ENCODE results near the gene SLC17A3. TPM values are rescaled to one million over a fixed set of nuclear protein-coding genes. Genes with fewer than 3 reads are reported as not detected.
A peak's percentile ranks its signal among the peaks of the same experiment; 100 is the strongest.

SLC17A3 gene
- total RNA-seq, 1 experiment from 2014 or later: not detected

DNA sequence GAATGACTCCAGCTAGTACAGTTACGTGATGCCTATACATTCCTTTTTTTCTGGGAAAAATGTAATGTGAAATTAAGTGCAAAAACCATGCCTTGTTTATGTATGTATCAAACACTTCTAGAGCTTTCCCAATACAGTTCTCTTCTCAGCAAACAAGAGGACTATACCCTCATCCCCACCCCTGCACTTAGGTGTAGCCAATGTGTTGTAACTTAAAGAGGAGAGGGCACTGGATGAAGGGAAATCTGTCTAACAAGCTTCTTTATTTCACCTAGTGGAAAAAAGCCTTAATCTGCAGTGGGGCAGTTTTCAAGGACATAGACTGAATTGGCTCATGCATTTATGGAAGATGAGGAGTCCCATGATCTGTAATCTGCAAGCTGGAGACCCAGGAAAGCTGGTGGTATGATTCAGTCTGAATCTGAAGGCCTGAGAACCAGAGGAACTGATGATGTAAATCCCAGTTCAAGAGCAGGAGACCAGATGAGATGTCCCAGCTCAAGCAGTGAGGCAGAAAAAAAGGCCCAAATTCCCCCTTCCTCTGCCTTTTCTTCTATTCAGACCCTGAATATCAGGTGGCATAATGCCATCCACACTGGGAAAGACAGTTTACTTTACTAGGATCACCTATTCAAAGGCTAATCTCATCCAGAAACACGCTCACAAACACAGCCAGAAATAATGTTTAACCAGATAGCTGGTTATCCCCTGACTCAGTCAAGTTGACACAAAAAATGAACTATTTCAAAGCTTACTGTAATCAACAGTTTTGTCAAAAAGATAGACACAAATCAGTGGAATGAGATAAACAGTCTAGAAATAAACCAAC, 25.8 kb upstream of the SLC17A3 start:
- H3K36me3 ChIP-seq: no peaks in the 10 kb centered on the region
- DNase-seq (ENCODE audit: low read depth in 1 of 2, low spot score in 2 of 2): no peak
- no peak overlapping the region for H3K27ac ChIP-seq
- H3K4me3 ChIP-seq: no peak overlapping the region
- no peaks in the 10 kb centered on the region for H3K27me3 ChIP-seq (replicated peaks)
- no peaks in the 10 kb centered on the region for H3K9me3 ChIP-seq (replicated peaks)
- H3K4me1 ChIP-seq (replicated peaks): no peaks in the 10 kb centered on the region

DNA sequence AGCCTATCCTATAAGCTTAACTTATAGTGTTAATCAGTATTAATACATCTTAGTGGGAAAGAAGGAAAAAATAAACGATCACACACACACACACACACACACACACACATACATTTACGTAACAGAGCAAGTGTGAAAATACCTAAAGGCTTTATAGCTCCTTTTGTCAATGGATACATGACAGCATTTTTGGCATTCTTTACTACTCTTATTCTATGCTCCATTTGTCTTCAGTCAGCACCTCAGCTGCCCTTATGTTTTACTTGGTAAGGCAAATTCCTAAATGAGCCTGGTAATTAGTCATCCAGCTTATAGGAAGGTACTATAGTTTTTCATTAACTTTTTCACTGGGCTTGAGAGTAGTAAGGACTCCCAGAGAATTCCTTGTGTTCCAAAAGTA, 25.1 kb upstream of the SLC17A3 start:
- no peaks in the 10 kb centered on the region for H3K27me3 ChIP-seq (replicated peaks)
- no peak overlapping the region for H3K27ac ChIP-seq
- DNase-seq (ENCODE audit: low read depth in 1 of 2, low spot score in 2 of 2): no peak
- no peaks in the 10 kb centered on the region for H3K4me1 ChIP-seq (replicated peaks)
- no peaks in the 10 kb centered on the region for H3K36me3 ChIP-seq
- H3K4me3 ChIP-seq: no peak overlapping the region
- H3K9me3 ChIP-seq (replicated peaks): no peaks in the 10 kb centered on the region

DNA sequence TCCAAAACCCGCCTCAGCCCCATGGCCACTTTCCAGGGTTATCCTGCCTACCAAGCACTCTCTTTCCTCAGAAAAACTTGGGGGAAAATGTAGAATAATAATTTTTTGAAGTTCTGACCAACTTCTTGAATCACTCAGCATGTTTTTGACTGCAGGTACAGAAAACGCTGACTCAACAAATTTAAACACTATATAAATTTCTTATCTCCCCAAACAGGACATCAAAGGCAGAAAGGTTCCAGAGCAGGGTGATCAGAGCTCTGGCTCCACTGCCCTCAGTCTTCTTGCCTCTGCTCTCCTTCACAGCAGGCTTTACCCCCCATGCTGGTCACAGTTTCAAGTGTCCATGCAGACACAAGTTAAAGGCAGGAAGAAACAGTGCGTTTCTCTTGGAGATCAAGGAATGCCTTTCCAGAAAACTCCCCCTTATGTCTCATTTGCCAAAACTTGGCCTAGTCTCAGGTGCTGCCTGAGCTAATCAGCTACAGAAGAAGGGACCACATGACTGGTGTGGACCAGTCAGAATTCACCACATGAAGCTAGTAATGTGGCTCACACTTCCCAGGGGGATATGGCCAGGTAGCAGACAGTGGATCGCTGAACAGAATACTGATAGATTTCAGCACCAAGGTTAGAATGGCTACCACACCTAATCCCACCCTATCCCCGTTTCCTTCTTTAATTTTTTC, 24.4 kb upstream of the SLC17A3 start:
- no peaks in the 10 kb centered on the region for H3K36me3 ChIP-seq
- H3K9me3 ChIP-seq (replicated peaks): no peaks in the 10 kb centered on the region
- H3K4me3 ChIP-seq: no peak overlapping the region
- no peak for DNase-seq (ENCODE audit: low read depth in 1 of 2, low spot score in 2 of 2)
- no peak overlapping the region for H3K27ac ChIP-seq
- no peaks in the 10 kb centered on the region for H3K4me1 ChIP-seq (replicated peaks)
- H3K27me3 ChIP-seq (replicated peaks): no peaks in the 10 kb centered on the region

DNA sequence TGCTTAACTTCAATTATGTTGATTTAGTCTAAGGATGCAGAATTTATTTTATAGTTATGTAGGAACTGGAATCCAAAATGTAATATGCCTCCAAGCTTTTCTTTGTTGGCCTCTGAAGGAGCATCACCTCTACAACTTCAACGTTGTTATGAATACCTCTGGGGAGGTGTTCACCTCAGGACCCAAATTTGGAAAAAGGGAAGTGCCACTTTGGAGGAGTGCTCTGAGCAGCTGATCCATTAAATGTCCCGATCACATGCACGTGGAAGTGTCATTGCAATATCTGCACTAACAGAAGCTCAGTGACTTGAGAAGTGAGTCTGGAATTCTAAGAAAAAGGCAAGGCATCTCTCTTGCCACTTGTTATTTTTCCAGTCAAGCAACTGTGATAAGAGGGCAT, 22.2 kb upstream of the SLC17A3 start:
- no peak for DNase-seq (ENCODE audit: low read depth in 1 of 2, low spot score in 2 of 2)
- H3K27me3 ChIP-seq (replicated peaks): no peaks in the 10 kb centered on the region

DNA sequence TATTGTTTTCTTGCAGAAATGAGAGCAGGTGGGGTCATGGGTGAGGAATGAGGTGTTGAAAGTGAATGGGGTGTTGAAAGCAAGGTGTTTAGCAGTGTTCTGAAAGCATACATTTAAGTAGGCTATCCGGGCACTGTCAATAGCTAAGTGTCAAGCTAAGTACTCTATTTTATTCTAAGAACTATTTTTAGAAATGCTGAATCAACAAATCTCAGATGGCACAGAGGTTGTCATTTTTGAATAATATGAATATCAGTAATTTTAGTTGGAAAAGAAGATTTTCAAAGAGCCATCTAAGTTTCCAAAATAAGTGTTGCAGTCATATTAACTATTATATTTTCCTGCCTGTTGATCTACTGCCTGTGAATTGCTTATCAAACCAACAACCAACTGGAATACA, 21.7 kb upstream of the SLC17A3 start:
- Histone ChIP-seq H3K27me3 (replicated peaks) (no peaks in the 10 kb centered on the region), H3K4me3 (no peak overlapping the region), H3K27ac (no peak overlapping the region), H3K9me3 (replicated peaks) (no peaks in the 10 kb centered on the region), H3K36me3 (no peaks in the 10 kb centered on the region), H3K4me1 (replicated peaks) (no peaks in the 10 kb centered on the region)
- DNase-seq (ENCODE audit: low read depth in 1 of 2, low spot score in 2 of 2): no peak

More for the DNA sequence above, 22.2 kb upstream of the SLC17A3 start:
- no peak overlapping the region for H3K4me3 ChIP-seq
- H3K9me3 ChIP-seq (replicated peaks): no peaks in the 10 kb centered on the region
- H3K36me3 ChIP-seq: no peaks in the 10 kb centered on the region
- no peaks in the 10 kb centered on the region for H3K4me1 ChIP-seq (replicated peaks)
- H3K27ac ChIP-seq: no peak overlapping the region

DNA sequence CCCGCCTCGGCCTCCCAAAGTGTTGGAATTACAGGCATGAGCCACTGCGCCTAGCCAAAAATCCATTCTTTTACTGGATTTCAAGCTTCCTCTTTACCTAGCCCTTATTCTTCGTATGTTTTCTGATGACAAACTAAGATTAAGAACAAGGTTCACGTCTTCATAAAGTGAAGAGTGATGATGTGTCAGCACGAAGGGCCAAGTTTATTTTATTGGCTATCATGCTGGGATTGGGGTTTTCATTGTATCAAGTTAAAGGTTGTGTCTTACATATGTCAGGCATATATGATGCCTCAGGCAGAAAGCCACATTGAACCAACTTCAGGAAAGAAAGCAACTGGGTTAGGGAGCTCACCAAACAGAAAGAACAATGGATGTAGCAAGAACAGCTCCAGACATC, 19.7 kb upstream of the SLC17A3 start:
- H3K4me3 ChIP-seq: no peak overlapping the region
- H3K36me3 ChIP-seq: no peaks in the 10 kb centered on the region
- H3K9me3 ChIP-seq (replicated peaks): no peaks in the 10 kb centered on the region
- no peaks in the 10 kb centered on the region for H3K27me3 ChIP-seq (replicated peaks)
- no peaks in the 10 kb centered on the region for H3K4me1 ChIP-seq (replicated peaks)
- no peak for DNase-seq (ENCODE audit: low read depth in 1 of 2, low spot score in 2 of 2)
- no peak overlapping the region for H3K27ac ChIP-seq

DNA sequence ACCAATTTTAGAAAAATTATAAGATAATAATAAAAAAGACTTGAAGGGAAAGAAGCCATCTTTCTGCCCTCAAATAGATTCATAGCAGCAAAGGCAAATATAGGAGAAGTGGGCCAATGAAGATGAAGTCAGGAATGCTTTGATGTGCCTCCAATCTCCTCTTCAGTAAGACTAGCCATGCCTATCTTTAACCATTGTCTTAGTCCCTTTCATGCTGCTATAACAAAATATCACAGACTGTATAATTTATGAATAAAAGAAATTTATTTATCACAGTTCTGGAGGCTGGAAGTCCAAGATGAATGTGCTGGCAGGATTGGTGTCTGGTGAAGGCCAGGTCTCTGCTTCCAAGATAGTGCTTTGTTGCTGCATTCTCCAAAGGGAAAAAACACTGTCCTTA, 18.8 kb upstream of the SLC17A3 start:
- H3K36me3 ChIP-seq: no peaks in the 10 kb centered on the region
- H3K4me3 ChIP-seq: no peak overlapping the region
- no peaks in the 10 kb centered on the region for H3K9me3 ChIP-seq (replicated peaks)
- no peak for DNase-seq (ENCODE audit: low read depth in 1 of 2, low spot score in 2 of 2)
- H3K27ac ChIP-seq: no peak overlapping the region
- no peaks in the 10 kb centered on the region for H3K4me1 ChIP-seq (replicated peaks)
- H3K27me3 ChIP-seq (replicated peaks): no peaks in the 10 kb centered on the region

DNA sequence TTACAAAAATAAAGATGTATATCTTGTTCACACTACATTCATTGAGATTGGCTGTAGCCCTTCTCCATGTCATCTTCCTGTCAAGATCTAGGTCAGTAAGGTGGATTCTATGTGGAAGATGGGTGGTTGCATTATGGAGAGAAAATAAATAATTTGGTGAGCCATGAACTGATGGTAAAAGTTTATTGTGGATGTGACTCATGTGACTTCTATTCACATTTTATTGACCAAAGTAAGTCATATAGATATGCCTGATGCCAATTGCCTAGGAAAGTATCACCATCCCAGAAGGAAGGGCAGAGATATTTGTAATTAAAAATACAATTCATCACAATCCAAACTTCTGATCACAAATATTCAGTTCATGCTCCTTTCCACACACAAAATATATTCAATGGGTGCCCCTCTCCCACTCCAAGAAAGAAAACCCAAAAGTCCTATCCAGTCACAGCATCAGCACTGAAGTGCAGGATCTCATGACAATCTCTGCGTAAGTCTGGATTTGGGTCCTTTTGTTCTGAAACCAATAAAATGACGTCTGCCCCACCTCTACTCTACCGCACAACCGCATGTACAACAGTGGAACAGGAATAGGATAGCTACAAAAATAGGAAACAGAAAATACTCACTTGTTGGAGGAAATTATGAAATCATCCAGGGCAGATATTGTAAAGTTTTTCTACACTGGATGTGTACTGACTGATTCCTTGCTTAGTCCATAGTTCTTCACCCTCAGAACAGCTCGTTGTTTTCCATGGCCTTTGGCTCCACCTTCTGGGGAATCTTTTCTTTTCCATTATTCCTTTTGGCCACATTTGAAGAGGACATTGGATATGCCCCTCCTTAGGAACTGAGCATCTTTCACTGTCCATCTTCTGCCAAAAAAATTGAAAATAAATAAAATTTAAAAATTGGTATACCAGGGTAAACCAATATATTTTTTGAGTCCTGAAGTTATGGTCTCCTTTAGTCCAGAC, 16.1 kb upstream of the SLC17A3 start:
- no peaks in the 10 kb centered on the region for H3K9me3 ChIP-seq (replicated peaks)
- no peaks in the 10 kb centered on the region for H3K4me1 ChIP-seq (replicated peaks)
- H3K27ac ChIP-seq: no peak overlapping the region
- peak in 1 of 2 experiments; percentile 34 for DNase-seq (ENCODE audit: low read depth in 1 of 2, low spot score in 2 of 2)
- H3K27me3 ChIP-seq (replicated peaks): no peaks in the 10 kb centered on the region
- H3K36me3 ChIP-seq: no peaks in the 10 kb centered on the region
- no peak overlapping the region for H3K4me3 ChIP-seq

DNA sequence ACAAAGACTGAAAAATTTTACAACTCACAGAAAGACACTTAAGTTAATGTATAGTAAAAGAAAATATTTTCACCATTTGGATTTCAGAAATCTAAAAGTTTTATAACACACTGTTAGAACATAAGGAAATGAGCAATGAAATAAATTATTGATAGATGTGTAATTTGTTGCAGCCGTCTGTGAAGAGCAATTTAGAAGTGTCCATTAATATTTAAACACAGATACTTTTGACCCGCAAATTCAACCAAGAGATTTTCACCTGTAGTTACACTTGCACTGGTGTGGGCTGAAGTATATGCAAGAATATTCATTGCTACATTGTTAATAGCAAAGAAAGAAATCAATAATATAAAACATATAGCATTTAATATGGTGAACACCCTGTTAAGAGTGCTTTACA, 14.6 kb upstream of the SLC17A3 start:
- Histone ChIP-seq H3K4me3 (no peak overlapping the region), H3K27ac (no peak overlapping the region), H3K27me3 (replicated peaks) (0 out of 2 replicates have a peak, but pooled peaks cover 3% of the 10 kb centered on the region), H3K4me1 (replicated peaks) (no peaks in the 10 kb centered on the region), H3K9me3 (replicated peaks) (no peaks in the 10 kb centered on the region), H3K36me3 (no peaks in the 10 kb centered on the region)
- DNase-seq (ENCODE audit: low read depth in 1 of 2, low spot score in 2 of 2): no peak

DNA sequence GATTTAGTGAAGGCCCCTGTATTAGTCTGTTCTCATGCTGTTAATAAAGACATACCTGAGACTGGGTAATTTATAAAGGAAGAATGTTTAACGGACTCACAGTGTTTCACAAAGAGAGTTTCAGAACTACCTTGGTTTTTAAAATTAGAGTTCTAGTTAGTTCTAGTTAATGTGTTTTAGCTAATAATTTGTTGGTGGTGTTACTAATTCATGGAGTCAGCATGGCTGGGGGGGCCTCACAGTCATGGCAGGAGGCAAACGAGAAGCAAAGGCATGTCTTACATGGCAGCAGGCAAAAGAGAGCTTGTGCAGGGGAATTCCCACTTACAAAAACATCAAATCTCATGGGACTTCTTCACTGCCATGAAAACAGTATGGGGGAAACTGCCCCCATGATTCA, 12.0 kb upstream of the SLC17A3 start:
- Histone ChIP-seq H3K4me1 (replicated peaks) (no peaks in the 10 kb centered on the region), H3K27me3 (replicated peaks) (0 out of 2 replicates have a peak, but pooled peaks cover 3% of the 10 kb centered on the region), H3K36me3 (no peaks in the 10 kb centered on the region), H3K9me3 (replicated peaks) (no peaks in the 10 kb centered on the region), H3K4me3 (no peak overlapping the region), H3K27ac (no peak overlapping the region)
- no peak for DNase-seq (ENCODE audit: low read depth in 1 of 2, low spot score in 2 of 2)

DNA sequence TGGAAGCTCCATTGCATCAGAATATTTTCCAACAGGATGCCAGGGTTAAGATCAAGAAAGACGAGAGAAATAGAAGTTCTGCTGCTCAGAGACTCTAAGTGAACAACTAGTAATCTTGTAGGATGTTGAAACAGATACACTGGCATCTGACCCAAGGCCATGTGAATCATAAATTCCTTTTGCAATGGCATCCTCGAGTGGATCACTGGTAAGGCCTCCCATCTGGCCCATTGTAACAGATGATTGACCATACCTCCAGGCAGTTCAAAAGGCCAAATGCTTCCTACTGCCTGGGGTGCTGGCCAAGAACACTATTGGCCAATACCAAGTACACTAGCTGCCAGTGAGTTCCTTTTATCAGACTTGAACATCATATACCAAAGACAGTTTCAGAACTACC, 9.9 kb upstream of the SLC17A3 start:
- Histone ChIP-seq H3K36me3 (no peaks in the 10 kb centered on the region), H3K27me3 (replicated peaks) (0 out of 2 replicates have a peak, but pooled peaks cover 3% of the 10 kb centered on the region), H3K27ac (no peak overlapping the region), H3K4me1 (replicated peaks) (no peaks in the 10 kb centered on the region), H3K4me3 (no peak overlapping the region), H3K9me3 (replicated peaks) (no peaks in the 10 kb centered on the region)
- no peak for DNase-seq (ENCODE audit: low read depth in 1 of 2, low spot score in 2 of 2)

DNA sequence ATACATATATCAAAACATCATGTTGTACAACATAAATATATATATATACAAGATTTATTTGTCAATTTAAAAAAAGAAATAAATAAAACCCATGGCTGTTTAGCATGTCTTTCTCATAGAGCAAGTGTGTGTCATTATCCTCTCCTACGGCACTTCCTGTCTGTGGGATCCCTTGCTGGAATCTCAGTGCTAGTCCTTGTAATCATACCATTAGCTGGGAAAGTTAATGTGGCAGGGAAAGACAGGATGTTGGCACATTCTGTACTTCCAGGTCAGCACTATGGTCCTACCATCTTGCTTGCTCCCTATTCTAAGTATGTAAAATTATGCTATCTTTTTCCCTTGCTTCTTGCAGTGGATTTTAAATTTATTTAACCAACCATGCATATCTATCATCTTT, 9.5 kb upstream of the SLC17A3 start:
- no peak overlapping the region for H3K27ac ChIP-seq
- DNase-seq (ENCODE audit: low read depth in 1 of 2, low spot score in 2 of 2): no peak
- H3K36me3 ChIP-seq: no peaks in the 10 kb centered on the region
- 0 out of 2 replicates have a peak, but pooled peaks cover 3% of the 10 kb centered on the region for H3K27me3 ChIP-seq (replicated peaks)
- H3K9me3 ChIP-seq (replicated peaks): no peaks in the 10 kb centered on the region
- H3K4me1 ChIP-seq (replicated peaks): no peaks in the 10 kb centered on the region
- H3K4me3 ChIP-seq: no peak overlapping the region

DNA sequence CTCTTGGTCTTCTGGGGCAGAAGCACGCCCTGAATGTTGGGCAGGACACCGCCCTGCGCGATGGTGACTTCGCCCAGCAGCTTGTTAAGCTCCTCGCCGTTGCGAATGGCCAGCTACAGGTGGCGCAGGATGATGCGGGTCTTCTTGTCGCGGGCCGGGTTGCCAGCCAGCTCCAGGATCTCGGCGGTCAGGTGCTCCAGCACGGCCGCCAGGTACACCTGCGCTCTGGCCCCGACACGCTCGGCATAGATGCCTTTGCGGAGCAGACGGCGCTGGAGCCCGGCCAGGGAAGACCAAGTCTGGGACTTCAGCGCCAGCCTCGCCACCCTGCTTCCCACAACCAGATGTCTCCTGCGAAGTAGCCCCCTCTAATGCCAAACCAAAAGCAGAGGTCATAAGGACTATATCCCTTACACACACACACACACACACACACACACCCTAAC, 8.0 kb upstream of the SLC17A3 start:
- DNase-seq (ENCODE audit: low read depth in 1 of 2, low spot score in 2 of 2): no peak
- H3K27ac ChIP-seq: no peak overlapping the region
- H3K36me3 ChIP-seq: no peaks in the 10 kb centered on the region
- H3K4me1 ChIP-seq (replicated peaks): no peaks in the 10 kb centered on the region
- no peaks in the 10 kb centered on the region for H3K9me3 ChIP-seq (replicated peaks)
- H3K27me3 ChIP-seq (replicated peaks): 0 out of 2 replicates have a peak, but pooled peaks cover 3% of the 10 kb centered on the region
- H3K4me3 ChIP-seq: no peak overlapping the region

Data from SJSA1 (cell line).